Hippocampal formation (tissue), 2 donors: Measurements from ENCODE around the gene CD82.

ENCODE experiments used
- DNase-seq, 2 donors: peaks; one replicate each; lab custom pipeline; 2025; lab: John Stamatoyannopoulos, UW

The CD82 gene

DNA sequence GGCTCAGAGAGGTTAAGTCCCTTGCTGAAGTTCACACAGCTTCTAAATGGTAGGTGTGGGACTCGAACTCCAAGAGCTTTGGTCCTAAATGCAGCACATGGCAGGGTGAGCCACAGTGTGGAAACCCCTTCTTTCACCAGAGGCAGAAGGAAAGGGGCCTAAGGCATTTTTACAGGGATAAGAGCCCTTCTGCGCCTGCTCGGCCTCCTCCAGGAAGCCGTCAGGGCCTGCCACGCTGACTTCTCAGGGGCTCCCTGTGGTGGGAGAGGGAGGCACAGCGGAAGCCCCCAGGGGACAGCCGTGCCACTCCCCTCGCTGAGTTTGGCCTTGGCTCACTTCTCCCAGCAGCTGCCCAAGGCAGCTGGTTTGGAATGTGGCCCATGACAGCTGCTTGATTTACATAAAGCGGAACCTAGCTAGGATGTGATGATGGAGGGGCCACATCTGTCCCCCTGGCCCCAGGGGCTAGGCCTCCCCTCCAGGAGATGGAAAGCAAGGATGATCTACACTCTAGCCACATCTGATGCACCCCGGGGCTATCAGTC lies 35.4 kb downstream of the CD82 start:
- peak in 1 of 2 donors; percentile 15 for DNase-seq

DNA sequence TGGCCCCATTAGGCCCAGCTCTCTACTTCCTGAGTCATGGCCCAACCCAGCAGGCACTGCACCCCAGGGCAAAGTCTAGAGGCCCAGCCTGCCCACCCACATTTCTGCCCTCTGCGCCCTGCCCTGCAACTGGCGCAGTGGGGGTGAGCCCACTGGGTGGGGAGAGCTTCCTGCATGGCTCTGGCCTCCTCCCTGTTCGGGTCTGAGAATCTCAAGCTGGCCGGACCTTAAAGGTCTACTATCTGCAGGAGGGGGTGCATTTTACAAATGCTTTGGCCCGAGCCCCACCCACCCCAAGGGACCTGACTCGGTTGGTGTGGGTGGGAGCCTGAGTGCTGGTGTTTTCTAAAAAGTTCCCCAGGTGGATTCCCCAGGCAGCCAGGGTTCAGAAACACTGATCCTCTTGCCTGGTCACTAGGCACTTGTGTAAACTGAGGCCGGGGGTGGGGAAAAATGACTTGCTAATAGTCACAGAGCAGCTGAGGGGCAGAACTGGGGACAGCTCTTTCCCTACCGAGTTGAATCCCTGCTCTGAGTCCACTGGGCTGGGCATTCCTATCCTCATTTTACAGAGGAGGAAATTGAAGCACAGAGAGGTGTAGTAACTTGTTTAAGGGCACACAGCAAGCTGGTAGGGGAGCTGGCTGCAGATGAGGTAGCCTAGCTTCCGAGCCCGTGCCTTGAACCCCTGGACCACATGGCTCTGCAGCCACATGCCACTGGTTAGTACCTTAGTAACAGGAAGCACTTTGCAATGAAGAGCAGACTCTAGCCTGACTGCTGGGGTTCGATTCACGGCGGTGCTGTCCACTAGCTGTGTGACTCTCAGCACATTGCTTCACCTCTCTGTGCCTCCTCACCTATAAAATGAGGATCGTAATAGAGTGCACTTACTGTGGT lies 36.3 kb downstream of the CD82 start:
- DNase-seq, result no peak

DNA sequence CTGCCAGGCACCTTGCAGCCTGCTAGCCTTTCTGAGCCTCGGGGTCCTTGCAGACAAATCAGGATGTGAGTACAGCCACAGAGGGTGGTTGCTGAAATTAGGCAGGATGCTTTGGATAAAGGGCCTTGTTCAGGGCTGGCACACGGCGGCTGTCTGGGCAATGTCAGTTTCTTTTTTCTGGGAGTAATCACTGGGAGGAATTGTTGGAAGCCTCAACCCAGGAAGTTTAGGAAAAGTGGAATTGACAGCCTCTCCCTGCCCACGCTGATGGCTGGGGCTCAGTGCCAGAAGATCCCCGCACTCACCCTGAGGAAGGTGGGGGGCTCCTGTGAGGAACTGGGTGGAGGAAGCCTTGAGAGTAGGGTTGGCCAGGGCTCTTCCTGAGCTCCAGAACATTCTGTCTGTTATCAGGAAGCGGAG lies 37.4 kb downstream of the CD82 start:
- no peak for DNase-seq

DNA sequence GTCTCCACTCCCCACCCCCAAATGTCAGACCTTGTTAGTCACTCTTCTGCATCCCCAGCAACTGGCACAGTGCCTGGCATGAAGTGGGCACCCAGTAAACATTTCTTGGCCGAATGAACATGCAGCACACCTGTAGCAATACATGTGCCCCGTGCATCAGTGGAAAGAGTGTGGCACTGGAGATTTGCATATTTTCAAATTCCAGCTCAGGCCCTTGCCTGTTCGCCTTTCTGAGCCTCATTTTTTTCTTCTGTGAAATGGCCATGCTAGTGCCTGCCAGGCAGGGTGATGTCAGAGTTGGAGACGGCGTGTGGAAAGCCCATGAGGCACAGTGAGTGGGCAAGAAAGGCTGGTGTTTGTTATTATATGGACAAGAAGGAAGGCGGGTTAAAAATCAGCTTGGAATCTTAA lies 38.7 kb downstream of the CD82 start:
- no peak for DNase-seq

DNA sequence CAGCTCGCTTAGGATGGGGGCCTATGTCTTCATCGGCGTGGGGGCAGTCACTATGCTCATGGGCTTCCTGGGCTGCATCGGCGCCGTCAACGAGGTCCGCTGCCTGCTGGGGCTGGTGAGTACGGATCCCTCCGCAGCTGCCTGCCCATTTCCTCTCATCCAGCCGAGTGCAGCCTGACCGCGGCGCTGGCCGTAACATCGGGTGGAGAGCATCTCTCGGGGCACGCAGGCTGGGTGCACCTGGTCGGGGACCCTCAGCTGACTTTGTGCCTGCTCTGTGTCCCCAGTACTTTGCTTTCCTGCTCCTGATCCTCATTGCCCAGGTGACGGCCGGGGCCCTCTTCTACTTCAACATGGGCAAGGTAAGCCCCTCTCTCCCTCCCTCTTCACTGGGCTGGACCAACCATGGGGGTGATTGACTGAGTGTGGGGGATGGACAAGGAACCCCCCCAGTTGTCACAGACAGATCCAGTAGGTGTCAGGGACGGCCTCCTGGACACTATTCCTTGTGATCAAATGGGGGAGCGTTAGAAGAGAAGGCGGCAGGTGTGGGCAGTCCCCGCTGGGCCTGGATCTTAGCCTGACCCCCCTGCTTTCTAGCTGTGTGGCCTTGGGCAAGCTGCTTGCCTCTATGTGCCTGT lies 39.7 kb downstream of the CD82 start:
- DNase-seq, result no peak

DNA sequence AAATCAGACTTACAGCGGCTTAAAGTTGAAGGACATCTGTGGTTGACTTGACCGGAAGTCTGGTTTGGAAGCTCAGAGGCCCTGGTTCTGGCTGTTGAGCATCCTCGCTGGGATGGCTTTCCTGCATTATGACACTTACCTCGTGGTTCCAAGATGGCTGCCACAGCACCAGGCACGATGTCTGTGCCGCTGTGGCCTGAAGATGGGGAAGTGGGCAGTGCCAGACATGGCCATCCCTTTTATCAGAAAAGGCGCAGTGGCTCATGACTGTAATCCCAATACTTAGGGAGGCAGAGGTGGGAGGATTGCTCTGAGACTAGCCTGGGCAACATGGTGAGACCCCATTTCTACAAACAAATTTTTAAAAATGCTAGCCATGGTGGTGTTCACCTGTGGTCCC lies 40.5 kb downstream of the CD82 start:
- DNase-seq, result no peak

DNA sequence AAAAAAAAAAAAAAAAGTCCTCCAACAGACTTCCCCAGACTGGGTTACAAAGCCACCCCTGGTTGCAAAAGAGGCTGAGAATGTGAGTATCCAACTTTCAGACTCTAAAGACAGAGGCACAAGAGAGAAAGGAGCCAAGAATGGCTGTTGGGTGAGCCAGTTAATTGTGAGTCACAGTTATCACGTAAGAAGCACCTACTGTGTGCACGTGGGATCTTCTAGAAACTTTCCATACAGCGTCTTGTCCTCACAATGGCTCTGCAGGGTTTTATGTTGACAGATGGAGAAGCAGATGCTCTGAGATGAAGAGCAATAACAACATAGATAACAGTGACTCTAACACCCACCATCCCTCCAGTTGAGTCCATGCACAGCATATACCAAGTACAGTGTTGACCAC lies 41.0 kb downstream of the CD82 start:
- DNase-seq, result no peak

DNA sequence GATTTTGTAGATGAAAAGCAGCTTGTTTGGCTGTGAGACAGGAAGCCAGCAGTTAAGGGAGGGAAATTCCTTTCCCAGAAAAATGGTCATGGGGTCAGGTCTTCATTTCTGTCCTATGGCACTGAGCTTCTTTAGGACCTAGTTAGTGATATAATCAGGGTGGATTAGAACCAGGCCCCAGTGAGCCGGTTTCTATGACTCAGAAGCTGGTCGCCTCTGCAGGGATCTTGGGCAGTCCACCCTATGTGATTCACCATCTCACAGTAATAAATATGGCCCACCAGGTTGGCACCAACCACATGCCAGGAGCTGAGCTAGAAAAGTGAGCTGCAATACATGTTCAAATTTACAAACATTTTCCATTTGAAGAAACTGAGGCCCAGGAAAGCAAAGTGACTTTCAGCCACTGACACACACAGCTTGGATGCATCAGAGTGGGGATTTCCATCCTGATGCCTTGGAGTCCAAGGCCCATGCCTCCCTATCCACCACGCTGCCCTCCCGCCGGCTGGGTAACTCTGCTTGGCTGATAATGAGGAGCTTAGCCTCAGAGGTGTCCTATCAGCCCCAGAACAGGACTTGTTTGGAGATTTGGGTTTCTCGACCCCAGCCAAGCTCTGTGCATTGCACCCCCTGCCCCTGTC lies 42.0 kb downstream of the CD82 start:
- DNase-seq, result no peak

DNA sequence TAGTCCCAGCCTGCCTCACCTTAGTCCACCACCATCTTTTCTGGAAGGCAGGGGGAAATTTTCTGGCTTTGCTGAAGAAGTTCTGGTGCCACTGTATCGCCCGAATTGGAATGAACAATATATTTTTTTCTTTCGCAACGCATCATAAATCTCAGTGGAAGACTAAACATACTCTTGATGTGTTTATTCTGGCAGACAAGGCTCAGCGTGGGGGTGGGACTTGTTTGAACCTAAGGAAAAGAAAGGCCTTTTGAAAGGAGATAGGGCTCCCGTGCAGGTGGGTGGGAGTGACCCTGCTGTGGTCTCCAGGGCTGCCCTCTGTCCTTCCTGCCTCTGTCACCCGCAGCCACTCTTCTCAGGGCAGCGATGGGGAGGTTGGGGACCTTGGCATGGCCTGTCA lies 42.5 kb downstream of the CD82 start:
- no peak for DNase-seq

DNA sequence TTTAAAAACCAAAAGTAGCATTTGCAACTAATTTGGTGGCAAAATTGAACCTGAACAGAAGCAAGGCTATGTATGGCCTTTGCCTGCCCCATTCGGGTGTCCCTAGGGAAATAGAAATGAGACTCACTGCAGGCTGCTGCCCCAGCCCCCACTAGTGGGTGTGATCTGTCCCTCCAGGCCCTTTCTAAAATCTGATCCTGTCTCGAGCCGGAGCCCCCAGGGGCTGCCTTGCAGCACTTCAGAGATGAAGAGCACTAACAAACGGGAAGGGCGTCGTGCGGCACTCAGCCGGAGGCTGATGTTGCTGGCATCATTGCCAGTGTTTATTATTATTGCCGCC lies 43.2 kb downstream of the CD82 start:
- no peak for DNase-seq

DNA sequence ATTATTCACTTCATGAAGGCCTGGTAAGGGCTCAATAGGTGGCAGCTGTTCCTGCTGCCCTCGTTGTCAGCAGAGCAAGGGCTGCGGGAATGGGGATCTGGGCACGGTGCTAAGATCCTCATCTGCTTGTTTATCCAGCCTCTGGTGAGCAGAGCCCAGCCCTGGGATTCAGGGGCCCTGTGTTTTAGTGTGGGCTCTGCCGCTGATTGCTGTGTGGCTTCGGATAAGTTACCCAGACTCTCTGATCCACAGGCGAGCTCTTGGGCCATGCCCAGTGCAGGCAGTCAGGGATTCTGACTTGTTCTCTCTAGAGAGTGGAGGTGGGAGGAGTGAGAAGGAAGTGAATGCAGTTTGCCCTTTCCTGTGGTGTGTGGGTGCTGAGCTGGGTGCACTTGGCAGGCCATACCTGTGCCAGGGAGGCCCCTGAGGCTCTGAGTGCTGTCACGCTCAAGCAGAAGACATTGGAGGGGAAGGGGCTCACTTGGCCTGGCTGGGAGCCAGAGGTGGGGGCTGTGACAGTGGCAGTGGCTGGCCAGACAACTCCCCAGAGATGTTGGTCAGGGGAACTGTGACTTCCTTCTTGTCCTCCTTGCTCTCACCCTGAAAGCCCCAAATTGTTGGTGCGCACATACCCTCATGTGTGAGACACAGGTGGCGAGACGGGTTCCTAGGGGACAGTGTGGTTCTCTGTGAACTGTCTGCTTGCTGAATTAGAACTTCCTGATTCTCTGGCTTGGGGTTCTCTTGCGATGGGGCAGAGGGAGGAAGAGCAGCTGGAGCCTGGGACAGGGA lies 43.7 kb downstream of the CD82 start:
- no peak for DNase-seq

DNA sequence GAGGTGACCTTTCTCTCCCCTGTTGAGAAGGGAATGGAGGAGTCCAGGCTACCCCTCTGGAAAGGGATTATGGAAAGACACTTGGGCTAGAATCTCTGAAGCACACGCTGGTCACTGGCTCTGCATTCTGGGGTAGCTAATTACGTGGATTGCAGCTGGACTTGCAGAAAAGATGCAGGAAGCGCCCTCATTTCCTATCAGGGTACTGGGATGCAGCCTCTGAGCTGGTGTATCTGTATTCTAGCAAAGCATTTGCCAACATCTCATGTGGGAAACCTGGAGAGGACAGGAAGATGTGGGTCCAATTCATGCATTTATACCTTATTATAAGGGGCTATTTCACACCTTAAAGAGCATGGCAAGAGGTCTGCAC lies 44.3 kb downstream of the CD82 start:
- DNase-seq, result no peak

DNA sequence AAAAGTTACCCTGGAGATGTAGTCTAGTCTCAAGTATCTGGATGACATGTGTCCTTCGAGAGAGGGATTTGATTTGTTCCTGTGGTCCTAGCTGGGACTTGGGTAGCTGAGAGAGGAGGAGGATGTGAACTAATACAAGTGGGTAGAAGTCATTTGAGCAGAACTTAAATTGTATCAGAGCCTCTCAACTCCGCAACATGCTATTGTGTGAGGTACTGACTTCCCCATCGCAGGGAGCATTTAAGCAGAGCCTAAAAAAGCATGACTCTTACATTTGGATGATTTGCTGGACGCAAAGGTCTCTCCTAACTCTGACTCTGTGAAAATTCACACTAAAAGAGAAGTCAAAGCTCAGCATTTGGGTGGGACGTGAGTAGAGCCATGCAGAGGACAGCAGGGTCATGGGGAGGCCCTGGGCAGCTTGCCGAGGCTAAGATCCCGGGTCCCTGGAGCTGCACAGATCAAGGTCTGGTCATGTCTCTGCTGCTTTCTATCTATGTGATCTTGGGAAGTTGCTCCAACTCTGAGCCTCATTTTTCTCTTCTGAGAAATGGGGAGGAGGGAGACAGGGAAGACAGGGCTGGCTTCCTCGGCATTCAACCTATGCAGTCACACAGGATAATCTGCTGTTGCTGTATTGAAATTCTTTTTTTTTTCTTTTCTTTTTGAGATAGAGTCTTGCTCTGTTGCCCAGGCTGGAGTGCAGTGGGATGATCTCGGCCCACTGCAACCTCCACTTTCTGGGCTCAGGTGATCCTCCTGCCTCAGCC lies 44.9 kb downstream of the CD82 start:
- no peak for DNase-seq

DNA sequence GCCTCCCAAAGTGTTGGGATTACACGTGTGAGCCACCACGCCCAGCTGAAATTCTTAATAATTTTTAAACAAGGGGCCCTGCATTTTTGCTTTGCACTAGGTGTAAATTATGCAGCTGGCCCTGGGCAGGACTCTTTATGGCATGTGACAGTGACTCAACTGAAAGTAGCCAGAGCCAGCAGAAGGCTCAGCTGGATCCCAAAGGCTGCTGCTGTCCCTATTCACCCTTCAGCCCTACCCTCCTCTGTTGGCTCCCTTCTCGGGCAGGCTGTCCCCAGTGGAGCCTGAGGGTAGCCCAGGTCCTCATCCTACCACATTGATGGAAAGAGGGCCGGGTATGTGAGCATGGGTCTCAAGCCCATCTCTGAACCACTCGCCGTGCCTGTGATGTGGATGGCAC lies 45.6 kb downstream of the CD82 start:
- DNase-seq, result no peak

DNA sequence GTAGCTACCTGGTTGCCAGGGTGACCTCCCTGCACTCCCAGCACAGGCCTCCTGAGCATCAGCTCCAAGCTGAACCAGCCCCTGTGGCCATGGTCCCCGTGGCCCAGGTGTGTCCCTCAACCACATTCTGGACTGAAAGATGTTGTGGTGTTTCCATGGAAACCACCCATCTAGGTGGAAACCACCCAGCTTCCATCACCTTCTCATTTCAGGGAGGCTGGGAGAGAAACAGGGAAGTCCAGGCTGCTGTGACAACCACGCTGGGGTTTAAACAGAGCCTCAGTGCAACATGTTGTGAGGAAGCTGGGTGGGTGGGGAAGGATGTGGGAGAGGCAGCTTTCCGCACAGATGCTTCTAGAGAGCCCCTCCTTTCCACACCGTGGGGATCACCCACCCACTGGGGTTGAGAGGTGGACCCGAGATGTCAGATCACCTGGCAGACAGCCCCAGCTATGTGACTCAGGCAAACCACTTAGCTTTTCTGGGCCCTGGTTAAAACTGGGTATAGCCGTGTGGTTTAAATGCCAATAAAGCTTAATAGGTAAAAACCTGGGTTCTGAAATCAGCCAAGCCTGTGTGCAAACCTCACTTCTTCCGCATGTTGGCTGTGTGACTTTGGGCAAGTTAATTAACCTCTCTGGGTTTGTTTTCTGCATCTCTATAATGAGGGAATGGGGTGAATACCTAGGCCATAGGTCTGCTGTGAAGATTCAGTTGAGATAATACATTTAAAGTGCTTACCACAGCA lies 46.4 kb downstream of the CD82 start:
- no peak for DNase-seq

DNA sequence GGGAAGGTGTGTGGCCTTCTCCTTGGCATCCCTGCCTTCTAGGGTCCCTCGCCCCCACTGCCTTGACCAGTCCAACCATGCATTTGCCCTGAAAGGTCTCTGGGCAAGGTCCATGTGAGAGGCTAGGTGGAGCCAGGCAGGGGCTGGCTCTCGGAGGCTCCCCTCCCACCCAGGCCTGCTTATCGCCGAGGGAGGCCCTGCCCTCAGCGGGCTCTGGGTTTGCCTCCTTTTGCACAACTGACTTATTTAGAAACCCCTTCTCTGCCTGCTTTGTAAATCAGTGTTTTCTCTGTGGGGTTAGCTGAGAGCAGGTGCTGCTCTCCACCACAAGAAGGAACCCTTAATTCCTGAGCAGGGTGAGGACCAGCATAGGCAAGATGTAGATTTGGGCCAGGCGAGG lies 47.7 kb downstream of the CD82 start:
- no peak for DNase-seq

DNA sequence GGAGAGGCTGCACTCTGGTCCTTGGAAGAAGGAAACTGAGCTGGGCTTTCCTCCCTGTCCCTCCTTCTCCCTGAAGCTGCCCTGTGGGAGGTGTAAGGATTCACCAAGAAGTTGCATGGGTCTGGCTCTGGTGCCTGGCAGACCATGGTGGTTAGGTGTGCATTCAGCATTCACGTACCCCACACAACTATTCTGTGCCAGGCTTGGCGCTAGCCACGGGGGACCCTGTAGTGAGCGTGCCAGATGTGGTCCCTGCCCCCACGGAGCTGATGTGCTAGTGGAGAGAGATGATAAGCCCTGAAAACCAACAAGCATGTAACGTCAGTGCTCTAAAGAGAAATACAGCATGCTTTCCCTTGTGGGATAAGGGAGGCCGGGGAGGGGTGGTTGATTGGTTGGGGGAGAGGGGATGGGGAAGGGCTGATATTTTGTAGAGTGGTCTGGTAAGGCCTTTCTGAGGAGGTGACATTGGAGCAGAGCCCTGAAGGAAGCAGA lies 48.9 kb downstream of the CD82 start:
- no peak for DNase-seq

DNA sequence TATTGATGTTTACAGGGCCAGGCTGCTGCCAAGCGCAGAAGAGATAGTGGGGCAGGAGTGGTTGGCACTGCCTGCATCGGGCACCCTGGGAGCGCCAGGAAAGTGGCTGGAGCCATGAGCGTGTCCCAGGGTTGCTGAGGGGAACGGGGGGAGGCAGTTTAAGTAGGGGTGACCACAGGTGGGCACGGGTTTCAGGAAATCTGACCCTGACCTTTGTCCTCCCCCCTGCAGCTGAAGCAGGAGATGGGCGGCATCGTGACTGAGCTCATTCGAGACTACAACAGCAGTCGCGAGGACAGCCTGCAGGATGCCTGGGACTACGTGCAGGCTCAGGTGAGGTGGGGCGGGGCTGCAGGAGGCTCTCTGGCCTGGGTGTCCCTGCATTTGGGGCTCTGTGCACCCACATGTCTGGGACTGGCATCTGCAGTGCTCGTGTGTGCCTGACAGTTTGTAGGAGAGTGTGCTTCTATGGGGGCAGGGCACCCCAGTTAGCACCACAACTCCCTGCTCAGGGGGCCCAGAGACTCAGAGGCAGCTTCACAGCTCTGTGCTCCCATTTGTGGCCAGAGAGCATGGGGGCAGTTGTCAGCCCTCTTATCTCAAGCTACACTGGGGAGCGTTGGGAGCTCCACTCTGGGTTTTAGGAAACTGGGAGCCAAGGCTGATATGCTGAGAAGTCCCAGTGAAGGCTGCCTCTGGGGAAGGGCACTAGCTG lies 49.7 kb downstream of the CD82 start:
- no peak for DNase-seq

DNA sequence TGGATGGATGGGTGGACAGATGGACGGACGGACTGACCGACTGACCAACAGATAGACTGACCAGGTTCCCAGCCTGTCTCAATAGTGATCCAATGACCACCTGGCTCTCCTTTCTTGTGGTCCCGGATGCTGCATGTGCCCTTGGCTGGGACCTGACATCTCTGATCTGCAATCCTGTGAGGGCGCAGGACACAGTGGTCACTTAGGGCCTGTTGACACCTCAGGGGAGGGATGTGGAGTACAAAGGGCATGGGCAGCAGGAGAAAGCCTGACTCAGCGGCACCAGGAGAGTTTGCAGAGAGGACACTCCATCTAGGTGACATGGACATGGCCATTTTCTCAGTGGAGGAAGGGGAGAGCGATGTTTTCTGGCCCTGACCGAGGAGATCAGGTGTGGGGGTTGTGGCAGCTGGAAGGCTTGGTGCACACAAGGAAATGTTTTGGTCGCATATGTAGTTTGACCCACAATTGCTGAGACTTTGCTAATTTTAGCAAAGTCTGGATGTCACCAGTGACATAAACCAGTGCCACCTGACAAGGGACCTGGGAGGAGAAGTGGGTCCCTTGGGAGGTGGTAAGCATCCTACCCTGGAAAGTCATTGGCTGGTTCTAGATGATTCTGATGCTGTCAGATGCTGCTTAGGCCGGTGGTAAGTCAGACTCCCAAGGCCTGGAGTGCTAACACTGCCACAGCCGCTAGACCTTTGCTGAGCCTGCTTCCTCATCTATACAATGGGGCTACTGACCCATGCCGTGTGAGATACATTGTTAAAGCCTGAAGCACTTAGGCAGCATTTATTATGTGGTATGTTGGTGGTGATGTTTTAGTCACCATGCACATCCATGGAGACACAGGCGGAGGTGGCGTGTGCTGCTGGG lies 50.7 kb downstream of the CD82 start:
- no peak for DNase-seq
